Mucosa of descending colon (tissue), 3 donors: Measurements from ENCODE around the gene POLR2J2. TPM values are rescaled to one million over a fixed set of nuclear protein-coding genes. Genes with fewer than 3 reads are reported as not detected.
"Not testable (repeated sequence)": the region's sequence is repeated elsewhere in the genome, so short reads cannot be mapped to it uniquely, and the experiment has no call there.

Experiments used
- ATAC-seq: fragments of 200-7000 bp; cut with Tn5 transposase; one replicate; pipeline ENCODE4 v1.9.1; 2020; ENCODE audit warnings: mild to moderate bottlenecking, moderate library complexity
- DNase-seq, 3 donors: peaks; one replicate each; pipeline ENCODE4 v3.0.0-alpha.2; 2020
- H3K36me3 ChIP-seq: fragments of 200-600 bp; one replicate; pipeline ENCODE4 v1.8.0; 2021; ENCODE audit warnings: low read depth, mild to moderate bottlenecking
- H3K4me1 ChIP-seq: fragments of 200-600 bp; one replicate; pipeline ENCODE4 v1.8.0; 2021; ENCODE audit warnings: low read depth, mild to moderate bottlenecking
- H3K4me3 ChIP-seq: fragments of 200-600 bp; one replicate; pipeline ENCODE4 v1.8.0; 2021; ENCODE audit warnings: mild to moderate bottlenecking
- H3K9me3 ChIP-seq: fragments of 200-600 bp; one replicate; pipeline ENCODE4 v1.8.0; 2021; ENCODE audit warnings: mild to moderate bottlenecking
- intact Hi-C, 2 donors: fragments of 100-400 bp; cut with DNase I in 1 of 2; cut with micrococcal nuclease in 1 of 2; formaldehyde crosslinking; loops; one replicate each; pipeline versions ENCODE4 v1.11.0 to v1.11.1; 2022; cut with DNase I, micrococcal nuclease
- long read RNA-seq, 2 donors: library from polyadenylated mRNA; unstranded; transcript quantifications; one replicate each; pipeline ENCODE4 v2.0.0, GENCODE V29; 2019 to 2021
- total RNA-seq, 3 donors: library from RNA; stranded (reverse); fragmentation: NEBNext Ultra II Directional in 2 of 3; extraction: Animal tissue kit (Norgen Biotek cat#: 25700) in 2 of 3; gene quantifications; one replicate each; pipeline versions ENCODE4 v1.2.1 to v1.2.4, GENCODE V29; 2021 to 2023
- donor health status: DM: no; HTN: no; CAD: no; lungs with moderate emphysema.
- donor health status: DM: no; HTN: no; CAD: no.
- donor health status: DM: no; HTN: yes; CAD: no.

The POLR2J2 gene
- 10 to 100 TPM in 1 of 3 donors, 1 to 10 TPM in 2; 6.5 to 14.7 (median 8.8) TPM for total RNA-seq
- long read RNA-seq, donor 1, partial matches to known transcripts: 0 of 3 reads
- long read RNA-seq, donor 1, other reads (novel, unspliced or antisense): 0 of 3 reads
- long read RNA-seq, donor 2: 0 reads

- DNase-seq: peak in 2 of 3 donors; percentile 39 to 89
- H3K4me1 ChIP-seq, H3K36me3 ChIP-seq, intact Hi-C loops, H3K9me3 ChIP-seq, H3K4me3 ChIP-seq: not testable (repeated sequence)
- peak; percentile 74 for ATAC-seq
These were observed at the start of gene POLR2J2 for GRCh38 chr7:102671166-102671955. POLR2J2 (minus strand) TSS chr7:102671663; CDS start chr7:102671601, 62 bp downstream.

- not testable (repeated sequence) for H3K4me1 ChIP-seq
These were observed 47.0 kb upstream of the POLR2J2 start for GRCh38 chr7:102718491-102718890.

GRCh38 chr7:102715718-102716117 lies 44.3 kb upstream of the POLR2J2 start:
- H3K4me1 ChIP-seq, intact Hi-C loops, H3K36me3 ChIP-seq, H3K4me3 ChIP-seq, DNase-seq, H3K9me3 ChIP-seq: not testable (repeated sequence)
- peak; percentile 51 for ATAC-seq

More at GRCh38 chr7:102718491-102718890, 47.0 kb upstream of the POLR2J2 start:
- H3K36me3 ChIP-seq, DNase-seq, H3K4me3 ChIP-seq, intact Hi-C loops, ATAC-seq, H3K9me3 ChIP-seq: not testable (repeated sequence)

- H3K4me1 ChIP-seq, H3K4me3 ChIP-seq, H3K36me3 ChIP-seq, intact Hi-C loops, H3K9me3 ChIP-seq, DNase-seq, ATAC-seq: not testable (repeated sequence)
These were observed 43.5 kb upstream of the POLR2J2 start for GRCh38 chr7:102714774-102715522.

- H3K4me3 ChIP-seq, intact Hi-C loops, DNase-seq, ATAC-seq, H3K9me3 ChIP-seq, H3K36me3 ChIP-seq, H3K4me1 ChIP-seq: not testable (repeated sequence)
These were observed 42.2 kb upstream of the POLR2J2 start for GRCh38 chr7:102713691-102714080.

- ATAC-seq: peak; percentile 34
- H3K9me3 ChIP-seq, H3K4me1 ChIP-seq, intact Hi-C loops, DNase-seq, H3K4me3 ChIP-seq, H3K36me3 ChIP-seq: not testable (repeated sequence)
These were observed 41.7 kb upstream of the POLR2J2 start for GRCh38 chr7:102713011-102713690.

GRCh38 chr7:102698962-102699750 lies 27.7 kb upstream of the POLR2J2 start:
- H3K9me3 ChIP-seq, H3K36me3 ChIP-seq, DNase-seq, ATAC-seq, H3K4me3 ChIP-seq, H3K4me1 ChIP-seq, intact Hi-C loops: not testable (repeated sequence)

- ATAC-seq, intact Hi-C loops, H3K4me3 ChIP-seq: not testable (repeated sequence)
These were observed 26.4 kb upstream of the POLR2J2 start for GRCh38 chr7:102697642-102698512.

GRCh38 chr7:102696009-102696408 lies 24.5 kb upstream of the POLR2J2 start:
- intact Hi-C loops: not testable (repeated sequence)

More at GRCh38 chr7:102697642-102698512, 26.4 kb upstream of the POLR2J2 start:
- not testable (repeated sequence) for H3K4me1 ChIP-seq, H3K9me3 ChIP-seq, DNase-seq, H3K36me3 ChIP-seq

GRCh38 chr7:102695033-102695552 lies 23.6 kb upstream of the POLR2J2 start:
- ATAC-seq, H3K9me3 ChIP-seq, intact Hi-C loops, H3K4me1 ChIP-seq, H3K4me3 ChIP-seq, H3K36me3 ChIP-seq, DNase-seq: not testable (repeated sequence)

More at GRCh38 chr7:102696009-102696408, 24.5 kb upstream of the POLR2J2 start:
- not testable (repeated sequence) for H3K4me1 ChIP-seq, DNase-seq, H3K36me3 ChIP-seq, H3K4me3 ChIP-seq, ATAC-seq, H3K9me3 ChIP-seq

GRCh38 chr7:102694008-102694407 lies 22.5 kb upstream of the POLR2J2 start:
- H3K4me3 ChIP-seq, DNase-seq, H3K4me1 ChIP-seq, H3K36me3 ChIP-seq, ATAC-seq, intact Hi-C loops, H3K9me3 ChIP-seq: not testable (repeated sequence)

- H3K36me3 ChIP-seq, intact Hi-C loops, H3K4me3 ChIP-seq, H3K9me3 ChIP-seq, H3K4me1 ChIP-seq, ATAC-seq: not testable (repeated sequence)
- DNase-seq: peak; percentile 7 to 43 (median 31)
These were observed 19.1 kb upstream of the POLR2J2 start for GRCh38 chr7:102690602-102691001.
